ENCODE data around the gene MCRIP2.
A peak's percentile ranks its signal among the peaks of the same experiment; 100 is the strongest.
"Not testable (repeated sequence)": the region's sequence is repeated elsewhere in the genome, so short reads cannot be mapped to it uniquely, and the experiment has no call there.

The MCRIP2 gene

GRCh38 chr16:641326-642188 is at the start of gene MCRIP2:
Gene MCRIP2 (plus strand): TSS chr16:641828. CDS start chr16:641992, 164 bp downstream.
- DNase-seq, result peak; percentile 50

GRCh38 chr16:591892-592517 is 49.6 kb upstream of the MCRIP2 start:
- no peak for DNase-seq

- peak; percentile 84 for DNase-seq
Measured at GRCh38 chr16:592518-593306, 48.9 kb upstream of the MCRIP2 start.

GRCh38 chr16:593406-593805 is 48.2 kb upstream of the MCRIP2 start:
- DNase-seq, result peak; percentile 84

GRCh38 chr16:593807-594206 is 47.8 kb upstream of the MCRIP2 start:
- no peak for DNase-seq

- no peak for DNase-seq
Measured at GRCh38 chr16:595094-595528, 46.5 kb upstream of the MCRIP2 start.

- peak; percentile 23 for DNase-seq
Measured at GRCh38 chr16:595942-596735, 45.5 kb upstream of the MCRIP2 start.

GRCh38 chr16:596736-597060 is 44.9 kb upstream of the MCRIP2 start:
- DNase-seq, result no peak

GRCh38 chr16:597655-598054 is 44.0 kb upstream of the MCRIP2 start:
- DNase-seq, result not testable (repeated sequence)

GRCh38 chr16:598823-599739 is 42.5 kb upstream of the MCRIP2 start:
- DNase-seq, result no peak

GRCh38 chr16:600781-601180 is 40.8 kb upstream of the MCRIP2 start:
- no peak for DNase-seq

- no peak for DNase-seq
Measured at GRCh38 chr16:603933-604332, 37.7 kb upstream of the MCRIP2 start.

GRCh38 chr16:606656-607307 is 34.8 kb upstream of the MCRIP2 start:
- DNase-seq, result no peak

- DNase-seq, result no peak
Measured at GRCh38 chr16:608019-608418, 33.6 kb upstream of the MCRIP2 start.

GRCh38 chr16:609316-609715 is 32.3 kb upstream of the MCRIP2 start:
- DNase-seq, result no peak

GRCh38 chr16:609984-610383 is 31.6 kb upstream of the MCRIP2 start:
- DNase-seq, result no peak

GRCh38 chr16:610513-611381 is 30.9 kb upstream of the MCRIP2 start:
- DNase-seq, result peak; percentile 21

- DNase-seq, result no peak
Measured at GRCh38 chr16:615122-615521, 26.5 kb upstream of the MCRIP2 start.

GRCh38 chr16:616733-617586 is 24.7 kb upstream of the MCRIP2 start:
- DNase-seq, result peak; percentile 83
